GM12878 (cell line): ENCODE measurements around the gene COL17A1. TPM values are rescaled to one million over a fixed set of nuclear protein-coding genes. Genes with fewer than 3 reads are reported as not detected.
A peak's percentile ranks its signal among the peaks of the same experiment; 100 is the strongest.

Experiments used
- ATAC-seq: fragments of 200-7000 bp; cut with Tn5 transposase; 3 replicates; pipeline ENCODE4 v1.9.1; 2020; ENCODE audit warnings: mild to moderate bottlenecking, moderate library complexity
- BruUV-seq: library from RNA; stranded (reverse); fragments of 400-500 nt; replicated peaks from 2 replicates; lab custom pipeline; 2021; lab: Mats Ljungman, UMichigan
- CTCF ChIA-PET: fragments of 300-600 bp; sonication (Branson Sonifier 250); formaldehyde crosslinking; extraction: SDS; loops from one replicate; lab custom pipeline; 2021; ENCODE audit warnings: inconsistent platforms; lab: Yijun Ruan, JAX
- POLR2A ChIA-PET: fragments of 350-600 bp; formaldehyde crosslinking; extraction: SDS; loops from one replicate; lab custom pipeline; 2021; ENCODE audit warnings: inconsistent platforms; lab: Charles Lee
- RAD21 ChIA-PET: fragments of 300-600 bp; sonication (Branson Sonifier 250); formaldehyde crosslinking; loops from one replicate; lab custom pipeline; 2023; ENCODE audit warnings: antibody characterized with exemption; ENCODE audit not compliant: unreplicated experiment; lab: Charles Lee
- SMC1A ChIA-PET: fragments of 300-600 bp; sonication (Branson Sonifier 250); formaldehyde crosslinking; loops from one replicate; lab custom pipeline; 2023; ENCODE audit not compliant: unreplicated experiment, uncharacterized antibody; lab: Charles Lee
- DNase-seq: peaks from one replicate; pipeline ENCODE4 v3.0.0-alpha.2; 2011; ENCODE audit warnings: low read depth, low spot score
- FAIRE-seq: peaks from 3 replicates; lab custom pipeline; 2011; peaks lifted over from hg19 to GRCh38; lab: Jason Lieb, UNC
- H2AFZ ChIP-seq: 2 replicates; pipeline ENCODE4 v1.6.0; 2011; ENCODE audit warnings: low read depth, low read length, control low read depth; ENCODE audit not compliant: control insufficient read depth
- H3K27ac ChIP-seq: 2 replicates; pipeline ENCODE4 v1.5.1; 2011; ENCODE audit warnings: control low read depth; ENCODE audit not compliant: control insufficient read depth, insufficient read depth
- H3K27me3 ChIP-seq, 2 experiments: replicated peaks in 1 of 2; 2 replicates each; pipeline versions ENCODE4 v1.6.0 to v1.6.1; 2011; ENCODE audit warnings: low read length in 1 of 2; ENCODE audit not compliant: control insufficient read depth in 2 of 2, insufficient read depth in 2 of 2
- H3K36me3 ChIP-seq, 2 experiments: 2 replicates each; pipeline ENCODE4 v1.5.1; 2011; ENCODE audit warnings: low read length in 1 of 2; ENCODE audit not compliant: control insufficient read depth in 2 of 2, insufficient read depth in 2 of 2
- H3K4me1 ChIP-seq: 2 replicates; pipeline ENCODE4 v1.6.1; 2011; ENCODE audit warnings: mild to moderate bottlenecking, low read length, moderate library complexity, mixed read lengths; ENCODE audit not compliant: control insufficient read depth, insufficient read depth
- H3K4me2 ChIP-seq: 2 replicates; pipeline ENCODE4 v1.6.0; 2011; ENCODE audit warnings: control low read depth; ENCODE audit not compliant: control insufficient read depth, insufficient read depth
- H3K4me3 ChIP-seq: fragments of 200-600 bp; sonication (generic); 2 replicates; pipeline ENCODE4 v1.5.1; 2016
- H3K79me2 ChIP-seq: 2 replicates; pipeline ENCODE4 v1.6.0; 2011; ENCODE audit warnings: low read length; ENCODE audit not compliant: control insufficient read depth, insufficient read depth
- H3K9ac ChIP-seq: 2 replicates; pipeline ENCODE4 v1.8.0; 2011; ENCODE audit warnings: low read length, control low read depth, mixed read lengths; ENCODE audit not compliant: control insufficient read depth, insufficient read depth
- H3K9me3 ChIP-seq: replicated peaks from 3 replicates; pipeline ENCODE4 v1.5.1; 2011; ENCODE audit warnings: mild to moderate bottlenecking, low read length; ENCODE audit not compliant: control insufficient read depth, insufficient read depth
- H4K20me1 ChIP-seq: 2 replicates; pipeline ENCODE4 v1.6.0; 2011; ENCODE audit not compliant: control insufficient read depth, insufficient read depth
- MLLT1 ChIP-seq: fragments of 450-650 bp; IDR thresholded peaks from 2 replicates; pipeline ENCODE4 v1.6.1; 2016; ENCODE audit warnings: mild to moderate bottlenecking
- RUNX3 ChIP-seq: IDR thresholded peaks from 2 replicates; pipeline ENCODE4 v1.6.1; 2012; ENCODE audit warnings: low read length, inconsistent platforms
- SKIL ChIP-seq: fragments of 450-650 bp; IDR thresholded peaks from 2 replicates; pipeline ENCODE4 v1.6.1; 2017; ENCODE audit warnings: mild to moderate bottlenecking, low read depth, inconsistent platforms; ENCODE audit not compliant: poor library complexity, severe bottlenecking
- STAT3 ChIP-seq: IDR thresholded peaks from 2 replicates; pipeline ENCODE4 v1.6.1; 2011; ENCODE audit warnings: low read depth, low read length, improper control_type of control experiment
- YBX1 ChIP-seq: fragments of 450-650 bp; IDR thresholded peaks from 2 replicates; pipeline ENCODE4 v1.6.1; 2016; ENCODE audit warnings: antibody characterized with exemption
- WGBS: methylation state at CpG from one replicate; pipeline ENCODE4 v1.1.6; 2016; ENCODE audit warnings: low lambda C conversion rate; ENCODE audit not compliant: insufficient replicate concordance, insufficient coverage; ENCODE audit errors: missing lambda C conversion rate; 5-methylcytosine and 5-hydroxymethylcytosine counted together
- in situ Hi-C: fragments of 300-500 bp; cut with MboI; formaldehyde crosslinking; loops from 9 replicates; pipeline ENCODE4 v1.14.3; 2018; ENCODE audit warnings: mixed read lengths
- intact Hi-C: fragments of 100-400 bp; cut with micrococcal nuclease; formaldehyde crosslinking; loops from one replicate; pipeline ENCODE4 v1.14.2; 2022; ENCODE audit not compliant: unreplicated experiment
- polyA plus RNA-seq, 11 experiments: library from polyadenylated mRNA; depleted of rRNA in 4 of 11; unstranded in 6 of 11; stranded (reverse) in 5 of 11; fragments of >200 nt; fragmentation: Nextera tagmentation in 4 of 11; fragmentation: Illumina TruSeq in 1 of 11; extraction: Ambion mirVana in 4 of 11; extraction: Trizol in 1 of 11; gene quantifications; 1 replicate in 1 of 11; 2 replicates in 10 of 11; pipeline versions ENCODE4 v1.2.1 to v1.2.3, GENCODE V29; 2011 to 2016; ENCODE audit warnings: inconsistent platforms in 2 of 11, missing spikeins in 2 of 11, low read depth in 1 of 11
- total RNA-seq, 4 experiments: library from RNA; depleted of rRNA in 3 of 4; stranded (reverse); fragments of >200 nt in 3 of 4; fragmentation: Illumina TruSeq in 1 of 4; extraction: Trizol in 1 of 4; gene quantifications; 2 replicates each; pipeline versions ENCODE4 v1.2.1 to v1.2.3, GENCODE V29; 2013 to 2021

Gene COL17A1
- total and polyA plus RNA-seq, 10 of the 15 experiments (the other 5 are each of a cell fraction or from before 2014, with no cell fraction given) = 0.08 to 0.22 TPM; not detected in 8

GRCh38 chr10:103990121-103990520, 95.6 kb downstream of the COL17A1 start (continued):
- no peak for TF ChIP-seq SKIL
- no peak for TF ChIP-seq YBX1

DNA sequence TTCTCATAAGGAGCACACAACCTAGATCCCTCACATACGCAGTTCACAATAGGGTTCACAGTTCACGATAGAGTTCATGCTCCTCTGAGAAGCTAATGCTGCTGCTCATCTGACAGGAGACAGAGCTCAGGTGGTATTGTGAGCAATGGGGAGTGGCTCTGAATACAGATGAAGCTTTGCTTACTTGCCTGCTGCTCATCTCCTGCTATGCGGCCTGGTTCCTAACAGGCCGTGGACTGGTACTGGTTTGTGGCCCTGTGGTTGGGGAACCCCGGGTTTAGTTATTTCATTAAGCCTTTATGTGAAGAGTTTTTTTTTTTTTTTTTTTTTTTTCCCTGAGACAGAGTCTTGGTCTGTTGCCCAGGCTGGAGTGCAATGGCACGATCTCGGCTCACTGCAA, 99.3 kb downstream of the COL17A1 start:
- ATAC-seq (peak; percentile 56), FAIRE-seq (no peak), DNase-seq (no peak)
- intact Hi-C loops = no loop called here
- H3K79me2 ChIP-seq = peaks cover 31% of the 10 kb centered on the region
- peaks cover 7% of the 10 kb centered on the region; the same call in 1 of the 2 replicates for H3K4me1 ChIP-seq
- no peaks in the 10 kb centered on the region for H4K20me1 ChIP-seq
- 73% methylated on average over 7 of the region's 7 CpGs for WGBS
- H3K9me3 ChIP-seq = no peaks in the 10 kb centered on the region
- H2AFZ ChIP-seq = no peak overlapping the region
- H3K4me2 ChIP-seq = no peak overlapping the region
- ChIA-PET POLR2A (no interaction called here), SMC1A (interaction anchor here (1.0 to 2.0 kb wide), 2 partner anchors 98 to 137 kb away, joined by 4 to 8 read pairs; partner anchors contain the start of gene SFR1), CTCF (interaction anchor here (1.1 to 1.7 kb wide), 4 partner anchors 10 to 136 kb away, joined by 3 to 7 read pairs (median 3); partner anchors contain the start of gene SFR1), RAD21 (interaction anchor here (0.6 to 1.4 kb wide), 5 partner anchors 9 to 138 kb away, joined by 3 to 5 read pairs (median 4); no protein-coding TSS in a partner anchor)
- no peaks in the 10 kb centered on the region for H3K27me3 ChIP-seq
- H3K4me3 ChIP-seq = no peak overlapping the region
- no peak overlapping the region for H3K27ac ChIP-seq
- BruUV-seq = no TSS peak
- TF ChIP-seq STAT3 (no peak), MLLT1 (peak; percentile 45; the same call in 1 of the 2 replicates), RUNX3 (peak; percentile 29; the same call in 1 of the 2 replicates)
- H3K36me3 ChIP-seq = no peaks in the 10 kb centered on the region
- no peak overlapping the region for H3K9ac ChIP-seq
- in situ Hi-C loops = no loop called here
